Measurements from ENCODE around the gene ANO6. TPM values are rescaled to one million over a fixed set of nuclear protein-coding genes. Genes with fewer than 3 reads are reported as not detected.
"Not testable (repeated sequence)": the region's sequence is repeated elsewhere in the genome, so short reads cannot be mapped to it uniquely, and the experiment has no call there.

Gene ANO6
- total RNA-seq, 2 donors from 2014 or later: 10.3 to 15.4 TPM

- intact Hi-C loops (cut with DNase I, micrococcal nuclease): no loop called here
- DNase-seq: no peak
- ATAC-seq: no peak
Observed at GRCh38 chr12:45291518-45291917, 75.6 kb downstream of the ANO6 start.

- ATAC-seq: no peak
- intact Hi-C loops (cut with DNase I, micrococcal nuclease): no loop called here
- peak in 1 of 2 donors; percentile 49 for DNase-seq
Observed at GRCh38 chr12:45292486-45293195, 76.7 kb downstream of the ANO6 start.

GRCh38 chr12:45294906-45295305, 79.0 kb downstream of the ANO6 start:
- DNase-seq (no peak), ATAC-seq (no peak)
- intact Hi-C loops (cut with DNase I, micrococcal nuclease): no loop called here

GRCh38 chr12:45296046-45296586, 80.2 kb downstream of the ANO6 start:
- no peak for DNase-seq
- ATAC-seq: no peak
- intact Hi-C loops (cut with DNase I, micrococcal nuclease): no loop called here

GRCh38 chr12:45298047-45298446, 82.2 kb downstream of the ANO6 start:
- no peak for ATAC-seq
- intact Hi-C loops (cut with DNase I, micrococcal nuclease): no loop called here

GRCh38 chr12:45298721-45299692, 83.1 kb downstream of the ANO6 start:
- ATAC-seq (peak; percentile 53), DNase-seq (no peak)
- intact Hi-C loops (cut with DNase I, micrococcal nuclease): no loop called here

More at GRCh38 chr12:45298047-45298446, 82.2 kb downstream of the ANO6 start:
- DNase-seq: no peak

GRCh38 chr12:45302621-45303369, 86.9 kb downstream of the ANO6 start:
- ATAC-seq: no peak
- no peak for DNase-seq
- intact Hi-C loops (cut with DNase I, micrococcal nuclease): no loop called here

- ATAC-seq (no peak), DNase-seq (no peak)
- intact Hi-C loops (cut with DNase I, micrococcal nuclease): no loop called here
Observed at GRCh38 chr12:45303945-45304344, 88.0 kb downstream of the ANO6 start.

- intact Hi-C loops (cut with DNase I, micrococcal nuclease): no loop called here
- no peak for ATAC-seq
- no peak for DNase-seq
Observed at GRCh38 chr12:45304514-45305178, 88.8 kb downstream of the ANO6 start.

GRCh38 chr12:45305907-45306306, 90.0 kb downstream of the ANO6 start:
- DNase-seq (no peak), ATAC-seq (no peak)
- intact Hi-C loops (cut with DNase I, micrococcal nuclease): no loop called here

GRCh38 chr12:45309836-45310626, 94.1 kb downstream of the ANO6 start:
- no peak for ATAC-seq
- intact Hi-C loops (cut with DNase I, micrococcal nuclease): no loop called here
- DNase-seq: no peak

- intact Hi-C loops (cut with DNase I, micrococcal nuclease): no loop called here
- ATAC-seq (no peak), DNase-seq (no peak)
Observed at GRCh38 chr12:45310627-45310968, 94.7 kb downstream of the ANO6 start.

- DNase-seq: no peak
- ATAC-seq: no peak
- intact Hi-C loops (cut with DNase I, micrococcal nuclease): no loop called here
Observed at GRCh38 chr12:45312012-45312411, 96.1 kb downstream of the ANO6 start.

GRCh38 chr12:45314770-45315169, 98.9 kb downstream of the ANO6 start:
- ATAC-seq: no peak
- intact Hi-C loops (cut with DNase I, micrococcal nuclease): no loop called here

GRCh38 chr12:45315462-45315861, 99.6 kb downstream of the ANO6 start:
- ATAC-seq (no peak), DNase-seq (no peak)
- intact Hi-C loops (cut with DNase I, micrococcal nuclease): no loop called here

More at GRCh38 chr12:45314770-45315169, 98.9 kb downstream of the ANO6 start:
- DNase-seq: no peak

GRCh38 chr12:45317261-45317660, 101.4 kb downstream of the ANO6 start:
- ATAC-seq; DNase-seq; intact Hi-C loops (cut with DNase I, micrococcal nuclease): not testable (repeated sequence)

GRCh38 chr12:45322810-45323209, 106.9 kb downstream of the ANO6 start:
- DNase-seq (no peak), ATAC-seq (no peak)
- intact Hi-C loops (cut with DNase I, micrococcal nuclease): no loop called here

- DNase-seq (no peak), ATAC-seq (no peak)
- intact Hi-C loops (cut with DNase I, micrococcal nuclease): no loop called here
Observed at GRCh38 chr12:45324391-45324790, 108.5 kb downstream of the ANO6 start.
